HepG2 (cell line): ENCODE data around the gene DENND4B. TPM values are rescaled to one million over a fixed set of nuclear protein-coding genes. Genes with fewer than 3 reads are reported as not detected.

Experiments used
- CAMTA2 ChIP-seq: sonication (generic); formaldehyde crosslinking; IDR thresholded peaks from 2 replicates; pipeline ENCODE4 v1.4.0; 2020; ENCODE audit warnings: mild to moderate bottlenecking, missing genetic modification reagents, borderline replicate concordance
- ESRRA ChIP-seq: sonication (generic); formaldehyde crosslinking; IDR thresholded peaks from 2 replicates; pipeline ENCODE4 v1.5.1; 2020; ENCODE audit warnings: mild to moderate bottlenecking, low read depth, missing genetic modification reagents
- HMGXB4 ChIP-seq, 2 experiments: sonication (generic) in 1 of 2; formaldehyde crosslinking in 1 of 2; IDR thresholded peaks; 2 replicates each; pipeline versions ENCODE4 v1.4.0 to v1.6.1; 2018 to 2020; ENCODE audit warnings: missing genetic modification reagents in 2 of 2, borderline replicate concordance in 1 of 2, low read depth in 1 of 2, mild to moderate bottlenecking in 1 of 2, missing biosample characterization in 1 of 2
- KAT8 ChIP-seq: IDR thresholded peaks from 2 replicates; pipeline ENCODE4 v1.6.1; 2016; ENCODE audit warnings: missing genetic modification reagents, missing compliant biosample characterization
- MYC ChIP-seq: sonication (generic); formaldehyde crosslinking; IDR thresholded peaks from 2 replicates; pipeline ENCODE4 v1.9.0; 2021; ENCODE audit warnings: missing genetic modification reagents, borderline replicate concordance
- PRDM15 ChIP-seq: sonication (generic); formaldehyde crosslinking; IDR thresholded peaks from 2 replicates; pipeline ENCODE4 v1.4.0; 2020; ENCODE audit warnings: missing genetic modification reagents
- RBFOX2 ChIP-seq: fragments of 200-400 bp; formaldehyde crosslinking; IDR thresholded peaks from 2 replicates; pipeline ENCODE4 v1.6.1; 2017; ENCODE audit warnings: low read depth, mild to moderate bottlenecking, low read length
- ZMAT3 ChIP-seq: sonication (generic); formaldehyde crosslinking; conservative IDR thresholded peaks from 2 replicates; pipeline ENCODE4 v1.7.0; 2021; ENCODE audit warnings: missing genetic modification reagents
- ZNF292 ChIP-seq: sonication (generic); formaldehyde crosslinking; IDR thresholded peaks from 2 replicates; pipeline ENCODE4 v1.8.1; 2022; ENCODE audit warnings: mild to moderate bottlenecking, low read depth, missing genetic modification reagents, borderline replicate concordance
- ZNF577 ChIP-seq: sonication (generic); formaldehyde crosslinking; IDR thresholded peaks from 2 replicates; pipeline ENCODE4 v1.4.0; 2020; ENCODE audit warnings: mild to moderate bottlenecking, low read depth, missing genetic modification reagents, borderline replicate concordance
- ZNF75D ChIP-seq: sonication (generic); formaldehyde crosslinking; IDR thresholded peaks from 2 replicates; pipeline ENCODE4 v1.8.1; 2023; ENCODE audit warnings: missing genetic modification reagents, mild to moderate bottlenecking, borderline replicate concordance
- polyA plus RNA-seq, 8 experiments: library from polyadenylated mRNA; depleted of rRNA in 3 of 8; stranded (reverse) in 7 of 8; unstranded in 1 of 8; fragments of >200 nt; fragmentation: Illumina TruSeq in 4 of 8; extraction: Trizol in 4 of 8; gene quantifications; 2 replicates each; pipeline versions ENCODE4 v1.2.1 to v1.2.3, GENCODE V29; 2011 to 2016; ENCODE audit warnings: low read depth in 4 of 8, missing spikeins in 1 of 8, mixed read lengths in 1 of 8; ENCODE audit not compliant: insufficient read depth in 1 of 8
- total RNA-seq, 5 experiments: library from RNA; depleted of rRNA; stranded (reverse); fragments of >200 nt; fragmentation: Illumina TruSeq; extraction: Trizol; gene quantifications; 2 replicates each; pipeline ENCODE4 v1.2.3, GENCODE V29; 2016; ENCODE audit warnings: low read depth in 1 of 5
- TF ChIP-seq, protein P1 (sequence below): sonication (generic); formaldehyde crosslinking; IDR thresholded peaks from 2 replicates; pipeline ENCODE4 v1.4.0; 2020; ENCODE audit warnings: missing genetic modification reagents, borderline replicate concordance

Gene DENND4B
- total and polyA plus RNA-seq, 2 of the 13 experiments (the other 11 are each of a cell fraction or from before 2014, with no cell fraction given) = 15.1 to 20.3 TPM

GRCh38 chr1:153963030-153963849 lies 16.7 kb upstream of the DENND4B start, which contains the start of gene SLC39A1 (continued):
- TF ChIP-seq HMGXB4 (CRISPR knock-in tag; IDR thresholded peaks at IDR 0.05; ENCODE audit: borderline replicate concordance in 1 of 2, low read depth in 1 of 2) = peak in 1 of 2 experiments; percentile 59; a peak in 3 of 4 replicates
- TF ChIP-seq PRDM15 (CRISPR knock-in tag) = peak; percentile 66; the same call in 1 of the 2 replicates
- 0 out of 2 replicates have a peak, but pooled peaks have one; percentile 53 for TF ChIP-seq ZMAT3
- TF ChIP-seq, protein P1, sequence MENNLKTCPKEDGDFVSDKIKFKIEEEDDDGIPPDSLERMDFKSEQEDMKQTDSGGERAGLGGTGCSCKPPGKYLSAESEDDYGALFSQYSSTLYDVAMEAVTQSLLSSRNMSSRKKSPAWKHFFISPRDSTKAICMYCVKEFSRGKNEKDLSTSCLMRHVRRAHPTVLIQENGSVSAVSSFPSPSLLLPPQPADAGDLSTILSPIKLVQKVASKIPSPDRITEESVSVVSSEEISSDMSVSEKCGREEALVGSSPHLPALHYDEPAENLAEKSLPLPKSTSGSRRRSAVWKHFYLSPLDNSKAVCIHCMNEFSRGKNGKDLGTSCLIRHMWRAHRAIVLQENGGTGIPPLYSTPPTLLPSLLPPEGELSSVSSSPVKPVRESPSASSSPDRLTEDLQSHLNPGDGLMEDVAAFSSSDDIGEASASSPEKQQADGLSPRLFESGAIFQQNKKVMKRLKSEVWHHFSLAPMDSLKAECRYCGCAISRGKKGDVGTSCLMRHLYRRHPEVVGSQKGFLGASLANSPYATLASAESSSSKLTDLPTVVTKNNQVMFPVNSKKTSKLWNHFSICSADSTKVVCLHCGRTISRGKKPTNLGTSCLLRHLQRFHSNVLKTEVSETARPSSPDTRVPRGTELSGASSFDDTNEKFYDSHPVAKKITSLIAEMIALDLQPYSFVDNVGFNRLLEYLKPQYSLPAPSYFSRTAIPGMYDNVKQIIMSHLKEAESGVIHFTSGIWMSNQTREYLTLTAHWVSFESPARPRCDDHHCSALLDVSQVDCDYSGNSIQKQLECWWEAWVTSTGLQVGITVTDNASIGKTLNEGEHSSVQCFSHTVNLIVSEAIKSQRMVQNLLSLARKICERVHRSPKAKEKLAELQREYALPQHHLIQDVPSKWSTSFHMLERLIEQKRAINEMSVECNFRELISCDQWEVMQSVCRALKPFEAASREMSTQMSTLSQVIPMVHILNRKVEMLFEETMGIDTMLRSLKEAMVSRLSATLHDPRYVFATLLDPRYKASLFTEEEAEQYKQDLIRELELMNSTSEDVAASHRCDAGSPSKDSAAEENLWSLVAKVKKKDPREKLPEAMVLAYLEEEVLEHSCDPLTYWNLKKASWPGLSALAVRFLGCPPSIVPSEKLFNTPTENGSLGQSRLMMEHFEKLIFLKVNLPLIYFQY (CRISPR knock-in tag) = peak; percentile 25; the same call in 1 of the 2 replicates
- no peak for TF ChIP-seq ZNF75D
- TF ChIP-seq CAMTA2 (CRISPR knock-in tag) = 0 out of 2 replicates have a peak, but pooled peaks have one; percentile 10
- no peak for TF ChIP-seq ZNF577 (CRISPR knock-in tag)
- TF ChIP-seq ZNF292 (CRISPR knock-in tag) = no peak
- peak; percentile 14; the same call in 1 of the 2 replicates for TF ChIP-seq ESRRA (CRISPR knock-in tag)
- peak; percentile 61 for TF ChIP-seq KAT8
- TF ChIP-seq MYC (CRISPR knock-in tag) = peak; percentile 71
- peak; percentile 86 for TF ChIP-seq RBFOX2
